Hypothalamus (tissue), 51 donors: Measurements from ENCODE around the gene GRIFIN.
"Not testable (repeated sequence)": the region's sequence is repeated elsewhere in the genome, so short reads cannot be mapped to it uniquely, and the experiment has no call there.

Experiments
- DNase-seq, 51 donors: peaks; one replicate each; lab custom pipeline; 2025; lab: John Stamatoyannopoulos, UW

Gene GRIFIN

GRCh38 chr7:2482725-2483451, 6.7 kb upstream of the GRIFIN start:
- DNase-seq: no peak

GRCh38 chr7:2481195-2481594, 5.0 kb upstream of the GRIFIN start:
- DNase-seq: no peak

DNA sequence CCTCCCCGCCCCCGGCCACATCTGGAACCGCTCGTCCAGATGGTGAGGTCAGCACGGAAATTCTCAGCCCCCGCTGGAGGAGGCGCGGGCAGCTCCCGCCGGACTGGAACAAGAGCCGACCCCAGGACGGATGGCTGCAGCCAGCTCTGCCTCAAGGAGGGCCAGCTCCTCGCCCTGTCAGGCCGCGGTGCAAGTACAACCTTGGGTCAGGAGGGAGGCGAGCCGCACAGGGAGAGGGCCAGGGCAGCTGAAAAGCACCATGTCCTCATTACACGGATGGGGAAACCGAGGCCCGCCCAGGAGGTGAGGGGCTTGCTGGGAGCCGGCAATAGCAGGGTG, 3.8 kb upstream of the GRIFIN start:
- DNase-seq: no peak

DNA sequence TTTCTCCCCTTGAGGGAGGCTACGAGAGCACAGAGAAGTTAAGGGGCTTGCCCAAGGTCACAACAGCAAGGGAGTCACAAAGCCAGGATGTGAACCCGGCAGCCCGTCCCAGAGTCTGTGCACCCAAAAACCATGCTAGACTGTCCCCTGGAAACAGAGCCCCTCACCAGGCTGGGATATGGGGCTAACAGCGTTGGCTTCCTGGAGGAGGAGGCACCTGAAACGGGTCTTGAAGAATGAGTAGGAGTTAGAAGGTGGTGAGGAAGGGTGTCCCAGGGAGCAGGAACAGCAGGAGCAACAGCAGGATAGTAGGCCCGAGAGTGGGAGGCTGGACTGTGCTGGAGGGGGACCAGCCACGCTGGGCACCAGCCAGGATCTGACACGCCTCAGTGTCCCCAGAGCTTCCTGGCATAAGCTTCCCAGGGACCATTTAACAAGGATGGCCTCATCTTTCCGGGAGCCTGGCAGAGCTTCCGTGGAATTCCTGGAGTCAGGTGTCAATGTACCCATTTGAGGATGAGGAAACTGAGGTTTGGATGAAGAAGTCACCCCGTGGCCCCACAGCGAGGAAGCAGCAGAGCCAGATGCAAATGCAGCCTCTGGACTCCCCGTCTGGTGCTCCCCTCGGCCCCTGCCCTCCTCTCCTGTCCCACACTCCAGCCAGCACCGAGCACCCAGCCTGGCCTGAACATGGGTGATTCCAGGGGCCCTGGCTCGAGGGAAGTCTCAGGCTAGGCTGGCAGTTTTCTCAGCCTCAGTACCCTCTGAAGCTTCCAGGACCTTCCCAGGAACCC, 3.3 kb upstream of the GRIFIN start:
- no peak for DNase-seq

GRCh38 chr7:2478800-2479199, 2.6 kb upstream of the GRIFIN start:
- DNase-seq: peak in 2 of 51 donors; percentile 17 to 48

- peak in 25 of 51 donors; percentile 8 to 62 (median 34) for DNase-seq
Measured at GRCh38 chr7:2478399-2478785, 2.2 kb upstream of the GRIFIN start.

GRCh38 chr7:2477447-2478398, 1.5 kb upstream of the GRIFIN start:
- DNase-seq: peak in 32 of 51 donors; percentile 15 to 68 (median 42)

- no peak for DNase-seq
Measured at GRCh38 chr7:2476776-2477446, 713 bp upstream of the GRIFIN start.

- DNase-seq: no peak
Measured at GRCh38 chr7:2475678-2476015, 551 bp downstream of the GRIFIN start.

DNA sequence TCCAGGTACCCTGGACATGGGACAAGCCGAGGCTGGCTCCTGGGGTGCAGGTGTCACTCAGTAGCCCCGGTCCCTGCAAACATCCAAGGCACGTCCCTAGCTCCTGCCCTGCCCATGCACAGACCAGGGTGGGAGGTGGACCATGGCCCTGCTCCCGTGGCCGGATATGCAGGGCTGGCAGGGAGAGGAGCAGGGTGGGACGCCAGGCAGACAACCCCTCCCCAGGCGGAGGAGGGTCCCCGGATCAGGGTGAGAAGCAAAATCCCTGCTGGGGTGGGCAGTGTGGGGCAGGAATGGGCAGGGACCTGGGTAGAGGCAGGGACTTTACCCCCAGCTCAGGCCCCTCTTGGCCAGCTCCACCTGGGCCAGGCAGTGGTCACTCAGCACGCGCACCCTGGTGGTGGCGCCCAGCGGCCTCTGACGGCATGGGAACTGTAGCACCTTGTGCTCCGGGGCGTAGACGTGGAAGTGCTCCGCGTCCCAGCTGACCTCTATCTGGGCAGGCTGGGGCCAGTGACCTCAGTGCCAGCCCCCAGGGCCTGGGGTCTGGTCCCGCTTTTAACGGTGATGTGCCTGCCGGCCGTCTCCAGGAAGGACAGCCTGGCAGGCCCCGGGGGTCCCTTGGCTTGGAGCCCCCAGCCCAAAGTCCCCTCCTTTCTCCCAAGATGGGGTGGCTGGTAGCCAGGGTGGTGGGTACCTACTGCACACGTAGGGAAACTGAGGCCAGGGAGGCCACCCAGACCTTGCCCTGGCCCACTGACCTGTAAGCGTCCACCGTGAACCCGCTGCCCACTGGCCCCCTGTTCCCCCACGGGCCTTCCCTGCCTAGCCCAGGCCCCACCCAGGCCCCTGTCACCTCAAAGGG, 1.2 kb downstream of the GRIFIN start:
- no peak for DNase-seq

DNA sequence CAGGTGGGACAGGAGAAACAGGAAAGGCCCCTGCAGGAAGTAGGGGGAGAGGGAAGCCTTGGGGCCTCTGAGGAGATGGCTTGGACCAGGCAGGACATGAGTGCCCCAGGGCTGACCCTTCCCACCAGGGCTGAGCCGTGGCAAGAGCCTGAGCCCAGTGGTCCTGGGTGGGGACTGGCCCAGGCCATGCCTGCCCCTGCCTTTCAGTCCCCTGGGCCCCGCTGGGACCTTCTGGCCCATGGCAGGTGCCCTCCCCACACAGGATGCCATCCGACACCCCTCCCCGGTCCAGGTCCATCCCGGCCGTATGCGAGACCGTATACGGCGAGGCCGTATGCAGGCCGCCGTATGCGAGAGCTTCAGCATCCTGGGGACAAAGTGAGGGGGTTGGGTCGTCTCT, 2.0 kb downstream of the GRIFIN start:
- no peak for DNase-seq

DNA sequence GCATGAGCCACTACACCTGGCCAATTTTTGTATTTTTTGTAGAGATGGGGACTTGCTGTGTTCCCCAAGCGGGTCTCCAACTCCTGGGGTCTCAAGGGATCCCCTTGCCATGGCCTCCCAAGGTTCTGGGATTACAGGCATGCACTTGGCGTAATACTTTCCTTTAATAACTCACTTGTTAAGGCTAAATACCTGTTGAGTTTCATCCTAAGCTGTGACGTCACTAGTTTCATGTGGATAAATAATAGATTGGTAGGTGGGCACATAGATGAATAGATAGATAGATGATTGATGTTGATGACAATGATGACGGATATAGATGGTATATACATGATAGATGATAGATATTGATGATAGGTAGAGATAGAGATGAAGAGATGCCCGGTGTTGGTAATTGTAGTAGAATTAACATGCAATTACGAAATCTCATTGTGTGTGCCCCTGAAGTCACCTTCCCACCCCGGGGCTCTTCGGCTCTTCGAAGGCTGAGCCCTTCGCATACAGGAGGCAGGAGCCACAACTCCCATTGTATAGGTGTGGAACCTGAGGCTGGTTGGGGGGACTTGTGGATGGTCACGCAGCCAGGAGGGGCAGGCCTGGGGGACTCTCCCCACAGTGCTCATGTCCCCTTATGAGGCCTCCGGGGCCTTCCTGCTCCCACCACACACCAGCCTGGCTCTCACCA, 2.6 kb downstream of the GRIFIN start:
- no peak for DNase-seq

GRCh38 chr7:2472739-2473138, 3.5 kb downstream of the GRIFIN start:
- DNase-seq: no peak

DNA sequence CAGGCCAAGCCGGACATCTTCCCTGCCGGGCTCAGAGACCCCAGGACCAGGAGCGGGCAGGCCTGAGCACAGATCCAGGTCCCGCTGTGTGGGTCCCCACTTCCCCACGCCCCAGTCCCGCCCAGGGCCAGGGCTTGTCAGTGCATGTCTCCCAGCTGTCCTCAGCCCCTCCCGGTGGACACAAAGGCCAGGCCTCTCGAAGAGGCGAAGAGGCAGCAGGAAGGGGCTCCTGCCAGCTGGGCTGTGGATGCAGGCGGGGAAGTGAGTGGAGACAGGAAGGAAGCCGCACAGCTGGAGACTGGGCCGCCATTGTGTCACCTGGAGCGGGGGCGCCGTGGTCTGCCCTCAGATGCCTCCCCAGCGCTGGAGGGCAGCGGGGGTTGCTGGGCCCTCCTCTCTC, 4.8 kb downstream of the GRIFIN start:
- DNase-seq: no peak

DNA sequence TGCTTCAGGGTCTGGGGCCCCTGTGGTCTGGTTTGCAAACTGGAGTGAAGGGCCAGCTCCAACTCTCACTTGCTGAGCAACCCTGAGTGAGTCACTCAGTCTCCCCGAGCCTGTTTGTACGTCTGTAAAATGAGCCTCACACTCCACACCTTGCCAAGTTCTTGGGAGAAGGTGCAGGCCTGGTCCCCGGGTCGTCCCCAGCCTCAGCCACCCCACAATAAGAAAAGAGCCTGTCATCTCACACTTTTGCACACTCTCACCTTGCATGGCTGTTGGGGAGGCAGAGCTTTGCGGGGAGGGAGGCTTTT, 5.2 kb downstream of the GRIFIN start:
- DNase-seq: no peak

- no peak for DNase-seq
Measured at GRCh38 chr7:2470204-2471021, 5.8 kb downstream of the GRIFIN start.

GRCh38 chr7:2469460-2470203, 6.6 kb downstream of the GRIFIN start:
- DNase-seq: not testable (repeated sequence)

DNA sequence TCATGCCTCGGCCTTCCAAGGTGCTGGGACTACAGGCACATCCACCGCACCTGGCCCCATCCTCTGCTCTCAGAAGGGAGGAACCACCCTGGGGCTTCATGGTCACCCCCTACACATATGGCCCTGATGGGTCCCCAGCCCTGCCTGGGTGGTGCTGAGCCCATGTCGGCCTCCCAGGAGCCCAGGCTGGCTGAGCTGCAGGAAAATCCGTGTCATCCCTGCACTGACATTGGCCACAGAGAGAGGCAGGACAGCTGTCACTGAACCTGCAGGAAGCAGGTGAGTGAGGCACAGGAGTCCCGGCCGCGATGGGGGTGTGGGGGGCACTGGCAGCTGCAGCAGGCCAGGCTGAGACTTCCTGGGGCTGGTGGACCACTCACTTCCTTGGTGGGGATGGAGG, 8.0 kb downstream of the GRIFIN start:
- no peak for DNase-seq
